Prostate gland (tissue), 2 donors: ENCODE measurements around the gene PLCB4. TPM values are rescaled to one million over a fixed set of nuclear protein-coding genes. Genes with fewer than 3 reads are reported as not detected.

Experiments
- DNase-seq: peaks from one replicate; pipeline ENCODE4 v3.0.0-alpha.2; 2019; ENCODE audit warnings: low spot score
- H3K27ac ChIP-seq, 2 donors: fragments of 200-600 bp; sonication (generic); 2 replicates each; pipeline ENCODE4 v1.5.1; 2017 to 2019
- H3K27me3 ChIP-seq: fragments of 200-600 bp; sonication (generic); replicated peaks from 2 replicates; pipeline ENCODE4 v1.5.1; 2019; ENCODE audit not compliant: insufficient read depth
- H3K36me3 ChIP-seq, 2 donors: fragments of 200-600 bp; sonication (generic); 1 replicate in 1 of 2; 2 replicates in 1 of 2; pipeline versions ENCODE4 v1.5.1 to v1.8.1; 2017 to 2019
- H3K4me1 ChIP-seq: fragments of 200-600 bp; sonication (generic); replicated peaks from 2 replicates; pipeline ENCODE4 v1.5.1; 2019
- H3K4me3 ChIP-seq, 2 donors: fragments of 200-600 bp; sonication (generic); 2 replicates each; pipeline ENCODE4 v1.5.1; 2017 to 2019
- H3K9me3 ChIP-seq: fragments of 200-600 bp; sonication (generic); 2 replicates; pipeline ENCODE4 v1.5.1; 2017
- CTCF ChIP-seq, 4 experiments: fragments of 200-600 bp in 2 of 4; fragments of 450-650 bp in 2 of 4; sonication (generic) in 2 of 4; IDR thresholded peaks; 1 replicate in 3 of 4; 2 replicates in 1 of 4; pipeline ENCODE4 v1.5.1; 2016 to 2019; ENCODE audit warnings: antibody characterized with exemption in 4 of 4, mild to moderate bottlenecking in 2 of 4, moderate library complexity in 2 of 4
- POLR2A ChIP-seq: fragments of 450-650 bp; IDR thresholded peaks from one replicate; pipeline ENCODE4 v1.6.1; 2016; ENCODE audit warnings: antibody characterized with exemption, mild to moderate bottlenecking
- POLR2AphosphoS5 ChIP-seq: sonication (generic); formaldehyde crosslinking; IDR thresholded peaks from one replicate; pipeline ENCODE4 v1.6.1; 2017; ENCODE audit warnings: antibody characterized with exemption
- WGBS: methylation state at CpG from one replicate; pipeline ENCODE4 v1.1.5; 2018; 5-methylcytosine and 5-hydroxymethylcytosine counted together
- intact Hi-C: fragments of 100-400 bp; cut with DNase I; formaldehyde crosslinking; loops from one replicate; pipeline ENCODE4 v1.14.2; 2022
- total RNA-seq, 2 donors: library from RNA; depleted of rRNA; stranded (reverse); fragments of >200 nt; gene quantifications; one replicate each; pipeline ENCODE4 v1.1.0, GENCODE V29; 2016

PLCB4 gene
- total RNA-seq, 2 donors from 2014 or later = 9.1 to 11.6 TPM

- no peaks in the 10 kb centered on the region for H3K4me1 ChIP-seq
- no peak overlapping the region for H3K4me3 ChIP-seq
- no peak for DNase-seq
- WGBS = 82% methylated on average over 2 of the region's 2 CpGs
- no peaks in the 10 kb centered on the region for H3K36me3 ChIP-seq
- no peaks in the 10 kb centered on the region for H3K9me3 ChIP-seq
- H3K27me3 ChIP-seq = no peaks in the 10 kb centered on the region
- intact Hi-C loops = no loop called here
- H3K27ac ChIP-seq = no peak overlapping the region
- TF ChIP-seq POLR2A (no peak), POLR2AphosphoS5 (no peak), CTCF (IDR thresholded peaks at IDR 0.05) (no peak)
Measured at GRCh38 chr20:9353180-9353915, 284.5 kb downstream of the PLCB4 start.

GRCh38 chr20:9353916-9354276 lies 285.0 kb downstream of the PLCB4 start:
- Histone ChIP-seq H3K9me3 (no peaks in the 10 kb centered on the region), H3K27ac (no peak overlapping the region), H3K36me3 (no peaks in the 10 kb centered on the region), H3K4me1 (no peaks in the 10 kb centered on the region), H3K4me3 (no peak overlapping the region), H3K27me3 (no peaks in the 10 kb centered on the region)
- DNase-seq = no peak
- TF ChIP-seq POLR2A (no peak), CTCF (IDR thresholded peaks at IDR 0.05) (no peak), POLR2AphosphoS5 (no peak)
- WGBS = 92% methylated on average over 1 of the region's 1 CpG
- intact Hi-C loops = no loop called here

GRCh38 chr20:9354579-9354978 lies 285.7 kb downstream of the PLCB4 start:
- intact Hi-C loops = no loop called here
- Histone ChIP-seq H3K27ac (no peak overlapping the region), H3K4me3 (no peak overlapping the region), H3K27me3 (no peaks in the 10 kb centered on the region), H3K36me3 (no peaks in the 10 kb centered on the region), H3K4me1 (no peaks in the 10 kb centered on the region), H3K9me3 (no peaks in the 10 kb centered on the region)
- WGBS = 74% methylated on average over 2 of the region's 2 CpGs
- TF ChIP-seq POLR2AphosphoS5 = no peak
- TF ChIP-seq CTCF (IDR thresholded peaks at IDR 0.05) = no peak
- TF ChIP-seq POLR2A = no peak
- no peak for DNase-seq

- DNase-seq = no peak
- Histone ChIP-seq H3K4me3 (no peak overlapping the region), H3K36me3 (no peaks in the 10 kb centered on the region), H3K4me1 (no peaks in the 10 kb centered on the region), H3K27ac (no peak overlapping the region), H3K9me3 (no peaks in the 10 kb centered on the region), H3K27me3 (no peaks in the 10 kb centered on the region)
- TF ChIP-seq POLR2AphosphoS5 (no peak), CTCF (IDR thresholded peaks at IDR 0.05) (no peak), POLR2A (no peak)
- 95% methylated on average over 2 of the region's 2 CpGs for WGBS
- intact Hi-C loops = loop anchor here (2.0 kb wide), 1 partner anchor 567 kb away; no protein-coding TSS in a partner anchor
Measured at GRCh38 chr20:9358001-9358400, 289.1 kb downstream of the PLCB4 start.
